ENCODE measurements around the gene RET. TPM values are rescaled to one million over a fixed set of nuclear protein-coding genes. Genes with fewer than 3 reads are reported as not detected.

The RET gene
- total RNA-seq, 1 experiment from 2014 or later: not detected

- no TSS peak for BruUV-seq (replicated peaks)
- Mint-ChIP-seq H3K4me1 (ENCODE audit: insufficient read depth, unreplicated experiment) (no peaks in the 10 kb centered on the region), H3K36me3 (ENCODE audit: insufficient read depth, unreplicated experiment) (no peaks in the 10 kb centered on the region), H3K9me3 (ENCODE audit: unreplicated experiment) (no peaks in the 10 kb centered on the region), H3K27ac (ENCODE audit: low read depth, unreplicated experiment) (no peak overlapping the region), H3K27me3 (ENCODE audit: insufficient read depth, unreplicated experiment) (no peaks in the 10 kb centered on the region), H3K4me3 (ENCODE audit: unreplicated experiment) (no peak overlapping the region)
- CTCF ChIA-PET: interaction anchor here (0.5 to 0.9 kb wide), 4 partner anchors 13 to 1916 kb away, joined by 3 to 4 read pairs (median 3); no protein-coding TSS in a partner anchor
- no peak for DNase-seq (ENCODE audit: unreplicated experiment)
- intact Hi-C loops (cut with micrococcal nuclease): no loop called here
- no peak for TF ChIP-seq CTCF (IDR thresholded peaks at IDR 0.05; ENCODE audit: unreplicated experiment)
- POLR2A ChIA-PET: interaction anchor here (0.7 kb wide), 1 partner anchor 58 kb away, joined by 3 read pairs; the partner anchor contains the start of gene CSGALNACT2
Observed at GRCh38 chr10:43079856-43080255, 3.0 kb downstream of the RET start.

- Mint-ChIP-seq H3K4me3 (ENCODE audit: unreplicated experiment) (no peak overlapping the region), H3K36me3 (ENCODE audit: insufficient read depth, unreplicated experiment) (no peaks in the 10 kb centered on the region), H3K27me3 (ENCODE audit: insufficient read depth, unreplicated experiment) (no peaks in the 10 kb centered on the region), H3K27ac (ENCODE audit: low read depth, unreplicated experiment) (no peak overlapping the region), H3K4me1 (ENCODE audit: insufficient read depth, unreplicated experiment) (no peaks in the 10 kb centered on the region), H3K9me3 (ENCODE audit: unreplicated experiment) (no peaks in the 10 kb centered on the region)
- CTCF ChIA-PET: interaction anchor here (0.6 kb wide), 1 partner anchor 64 kb away, joined by 3 read pairs; no protein-coding TSS in a partner anchor
- DNase-seq (ENCODE audit: unreplicated experiment): no peak
- no TSS peak for BruUV-seq (replicated peaks)
- intact Hi-C loops (cut with micrococcal nuclease): no loop called here
- POLR2A ChIA-PET: no interaction called here
- no peak for TF ChIP-seq CTCF (IDR thresholded peaks at IDR 0.05; ENCODE audit: unreplicated experiment)
Observed at GRCh38 chr10:43082087-43082486, 5.2 kb downstream of the RET start.

DNA sequence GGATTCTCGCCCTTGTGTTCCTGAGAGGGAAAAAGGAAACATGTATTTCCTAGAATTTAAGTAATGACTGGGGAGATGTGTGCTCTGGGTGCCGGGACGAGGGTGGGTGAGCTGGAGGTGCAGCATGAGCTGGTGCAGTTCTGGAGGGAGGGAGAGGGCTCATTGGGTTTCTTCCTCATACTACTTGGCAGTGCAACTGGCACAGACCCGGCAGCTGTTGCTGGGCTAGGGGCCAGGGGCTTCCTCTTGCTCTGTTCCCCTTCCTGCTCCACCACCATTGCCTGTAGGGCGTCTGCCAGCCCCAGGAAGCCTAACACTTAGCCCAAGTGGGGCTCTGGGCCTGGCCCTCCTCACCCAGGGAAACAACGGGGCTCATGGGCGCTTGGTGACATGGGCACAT lies 5.9 kb downstream of the RET start:
- Mint-ChIP-seq H3K27me3 (ENCODE audit: insufficient read depth, unreplicated experiment) (no peaks in the 10 kb centered on the region), H3K9me3 (ENCODE audit: unreplicated experiment) (peaks cover 4% of the 10 kb centered on the region), H3K4me3 (ENCODE audit: unreplicated experiment) (no peak overlapping the region), H3K36me3 (ENCODE audit: insufficient read depth, unreplicated experiment) (no peaks in the 10 kb centered on the region), H3K27ac (ENCODE audit: low read depth, unreplicated experiment) (no peak overlapping the region), H3K4me1 (ENCODE audit: insufficient read depth, unreplicated experiment) (no peaks in the 10 kb centered on the region)
- ChIA-PET CTCF (interaction anchor here (0.6 kb wide), 2 partner anchors 10 to 65 kb away, joined by 3 read pairs; no protein-coding TSS in a partner anchor), POLR2A (interaction anchor here (1.2 kb wide), 1 partner anchor 24 kb away, joined by 3 read pairs; no protein-coding TSS in a partner anchor)
- no TSS peak for BruUV-seq (replicated peaks)
- DNase-seq (ENCODE audit: unreplicated experiment): no peak
- intact Hi-C loops (cut with micrococcal nuclease): no loop called here
- no peak for TF ChIP-seq CTCF (IDR thresholded peaks at IDR 0.05; ENCODE audit: unreplicated experiment)

GRCh38 chr10:43083764-43084163 lies 6.9 kb downstream of the RET start:
- no peaks in the 10 kb centered on the region for H3K27me3 Mint-ChIP-seq (ENCODE audit: insufficient read depth, unreplicated experiment)
- no peak for DNase-seq (ENCODE audit: unreplicated experiment)
- no peaks in the 10 kb centered on the region for H3K4me1 Mint-ChIP-seq (ENCODE audit: insufficient read depth, unreplicated experiment)
- ChIA-PET CTCF (interaction anchor here (0.6 kb wide), 2 partner anchors 67 to 421 kb away, joined by 3 read pairs; no protein-coding TSS in a partner anchor), POLR2A (no interaction called here)
- intact Hi-C loops (cut with micrococcal nuclease): no loop called here
- no peak for TF ChIP-seq CTCF (IDR thresholded peaks at IDR 0.05; ENCODE audit: unreplicated experiment)
- H3K27ac Mint-ChIP-seq (ENCODE audit: low read depth, unreplicated experiment): no peak overlapping the region
- no TSS peak for BruUV-seq (replicated peaks)
- H3K9me3 Mint-ChIP-seq (ENCODE audit: unreplicated experiment): peaks cover 8% of the 10 kb centered on the region
- peaks cover 5% of the 10 kb centered on the region for H3K36me3 Mint-ChIP-seq (ENCODE audit: insufficient read depth, unreplicated experiment)
- no peak overlapping the region for H3K4me3 Mint-ChIP-seq (ENCODE audit: unreplicated experiment)
